ENCODE data around the gene CYP27B1.

Gene CYP27B1

DNA sequence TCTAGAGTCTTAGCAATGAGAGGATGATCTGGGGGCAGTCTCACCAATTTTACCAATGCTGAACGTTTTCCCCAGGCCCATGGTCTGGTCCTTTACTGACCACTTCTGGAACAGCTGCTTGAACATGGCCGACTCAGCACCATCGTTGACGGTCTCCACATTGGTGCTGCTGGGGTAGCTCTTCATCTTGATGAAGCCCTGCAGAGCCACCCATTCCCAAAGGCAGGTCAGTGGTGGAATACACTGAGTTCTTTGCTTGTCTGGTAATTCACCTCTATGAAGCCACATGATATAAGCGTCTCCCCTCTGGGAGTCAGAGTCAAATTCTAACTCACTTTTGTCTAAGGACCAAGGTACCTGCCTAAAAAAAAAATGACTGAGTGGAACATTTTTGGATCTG lies 41.5 kb upstream of the CYP27B1 start:
- no peak overlapping the region for H2AFZ ChIP-seq (ENCODE audit: low read length, unreplicated experiment)
- no peaks in the 10 kb centered on the region for H3K27me3 ChIP-seq (ENCODE audit: insufficient read depth, low read length)
- no peaks in the 10 kb centered on the region; the same call in 1 of the 2 replicates for H3K36me3 ChIP-seq (ENCODE audit: insufficient read depth, low read length)
- H3K27ac ChIP-seq (ENCODE audit: low read depth, low read length): no peak overlapping the region
- H3K4me3 ChIP-seq (ENCODE audit: low read depth, low read length): no peak overlapping the region
- H3K4me1 ChIP-seq (ENCODE audit: control insufficient read depth, insufficient read depth, low read length, unreplicated experiment): peaks cover 3% of the 10 kb centered on the region
- H3K79me2 ChIP-seq (ENCODE audit: control insufficient read depth, insufficient read depth, low read length, unreplicated experiment): no peaks in the 10 kb centered on the region

DNA sequence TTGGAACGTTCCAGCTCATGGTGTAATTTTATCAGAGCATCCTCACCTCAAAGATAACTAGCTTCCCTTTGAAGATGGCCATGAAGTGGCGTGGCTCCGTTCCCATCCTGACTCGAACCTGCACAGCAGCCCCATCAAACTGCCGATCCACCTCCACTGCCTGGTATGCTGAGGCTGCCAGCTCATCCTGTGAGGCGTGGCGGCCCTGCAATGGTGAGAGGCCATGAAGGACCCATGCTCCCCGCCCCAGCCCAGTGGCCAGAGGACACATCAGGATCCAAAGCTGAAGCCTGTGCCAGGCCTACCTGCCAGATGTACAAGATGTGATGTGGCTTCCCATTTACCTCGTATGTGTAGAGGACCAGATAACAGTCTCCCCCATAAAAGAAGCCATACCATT lies 40.4 kb upstream of the CYP27B1 start:
- no peak overlapping the region for H3K4me3 ChIP-seq (ENCODE audit: low read depth, low read length)
- no peak overlapping the region for H2AFZ ChIP-seq (ENCODE audit: low read length, unreplicated experiment)
- no peak overlapping the region for H3K27ac ChIP-seq (ENCODE audit: low read depth, low read length)
- H3K4me1 ChIP-seq (ENCODE audit: control insufficient read depth, insufficient read depth, low read length, unreplicated experiment): peaks cover 3% of the 10 kb centered on the region
- no peaks in the 10 kb centered on the region; the same call in 1 of the 2 replicates for H3K36me3 ChIP-seq (ENCODE audit: insufficient read depth, low read length)
- H3K27me3 ChIP-seq (ENCODE audit: insufficient read depth, low read length): no peaks in the 10 kb centered on the region
- H3K79me2 ChIP-seq (ENCODE audit: control insufficient read depth, insufficient read depth, low read length, unreplicated experiment): no peaks in the 10 kb centered on the region

DNA sequence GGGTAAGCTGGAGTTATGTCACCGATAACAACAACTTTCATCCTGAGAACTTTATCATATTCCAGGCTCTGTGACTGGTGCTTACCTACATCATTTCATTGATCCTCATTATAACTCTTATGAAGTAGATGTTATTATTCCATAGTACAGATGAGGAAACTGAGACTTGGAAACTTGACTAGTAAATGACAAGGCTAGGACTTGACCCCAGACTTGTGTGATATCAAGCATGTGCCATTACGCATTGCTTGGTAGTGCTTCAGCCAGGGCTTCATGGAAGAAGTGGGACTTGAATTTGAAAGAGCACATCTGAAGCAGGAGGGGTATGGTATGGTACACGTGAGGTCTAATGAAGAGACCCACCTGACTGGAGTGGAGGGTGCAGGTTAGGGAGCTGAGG lies 39.8 kb upstream of the CYP27B1 start:
- peaks cover 3% of the 10 kb centered on the region for H3K4me1 ChIP-seq (ENCODE audit: control insufficient read depth, insufficient read depth, low read length, unreplicated experiment)
- no peaks in the 10 kb centered on the region for H3K27me3 ChIP-seq (ENCODE audit: insufficient read depth, low read length)
- no peak overlapping the region for H3K4me3 ChIP-seq (ENCODE audit: low read depth, low read length)
- H3K36me3 ChIP-seq (ENCODE audit: insufficient read depth, low read length): no peaks in the 10 kb centered on the region; the same call in 1 of the 2 replicates
- no peaks in the 10 kb centered on the region for H3K79me2 ChIP-seq (ENCODE audit: control insufficient read depth, insufficient read depth, low read length, unreplicated experiment)
- no peak overlapping the region for H2AFZ ChIP-seq (ENCODE audit: low read length, unreplicated experiment)
- no peak overlapping the region for H3K27ac ChIP-seq (ENCODE audit: low read depth, low read length)

DNA sequence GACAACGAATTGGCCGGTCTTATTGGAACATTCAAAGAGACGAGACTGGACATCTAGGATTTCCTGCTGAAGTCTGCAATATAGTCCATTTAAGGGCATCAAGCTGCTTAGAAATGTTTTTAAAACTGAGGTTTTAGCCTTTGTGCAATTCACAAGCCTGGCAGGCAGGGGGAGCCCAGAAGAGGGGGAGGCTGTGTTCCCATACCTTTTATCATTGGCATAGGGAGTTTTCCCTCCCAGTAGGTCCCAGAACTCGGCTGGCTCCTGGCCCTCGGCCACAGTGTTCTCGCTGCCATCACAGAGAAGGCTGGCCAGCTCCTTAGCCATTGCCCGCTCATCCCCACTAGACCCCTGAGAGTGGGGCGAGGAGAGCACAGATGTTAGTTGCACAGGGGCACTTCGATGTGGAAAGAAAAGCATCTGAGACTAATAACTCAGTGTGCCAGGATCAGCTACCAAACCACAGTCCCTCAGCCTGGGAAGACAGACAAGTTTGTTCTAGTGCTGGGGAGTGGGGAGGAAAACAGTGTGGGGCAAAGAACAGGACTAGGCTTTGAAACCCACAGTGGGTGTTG lies 36.5 kb upstream of the CYP27B1 start:
- Histone ChIP-seq H3K79me2 (ENCODE audit: control insufficient read depth, insufficient read depth, low read length, unreplicated experiment) (no peaks in the 10 kb centered on the region), H3K4me1 (ENCODE audit: control insufficient read depth, insufficient read depth, low read length, unreplicated experiment) (peaks cover 3% of the 10 kb centered on the region), H3K27ac (ENCODE audit: low read depth, low read length) (no peak overlapping the region), H3K4me3 (ENCODE audit: low read depth, low read length) (no peak overlapping the region), H2AFZ (ENCODE audit: low read length, unreplicated experiment) (no peak overlapping the region), H3K27me3 (ENCODE audit: insufficient read depth, low read length) (no peaks in the 10 kb centered on the region), H3K36me3 (ENCODE audit: insufficient read depth, low read length) (0 out of 2 replicates have a peak, but pooled peaks cover 5% of the 10 kb centered on the region)

DNA sequence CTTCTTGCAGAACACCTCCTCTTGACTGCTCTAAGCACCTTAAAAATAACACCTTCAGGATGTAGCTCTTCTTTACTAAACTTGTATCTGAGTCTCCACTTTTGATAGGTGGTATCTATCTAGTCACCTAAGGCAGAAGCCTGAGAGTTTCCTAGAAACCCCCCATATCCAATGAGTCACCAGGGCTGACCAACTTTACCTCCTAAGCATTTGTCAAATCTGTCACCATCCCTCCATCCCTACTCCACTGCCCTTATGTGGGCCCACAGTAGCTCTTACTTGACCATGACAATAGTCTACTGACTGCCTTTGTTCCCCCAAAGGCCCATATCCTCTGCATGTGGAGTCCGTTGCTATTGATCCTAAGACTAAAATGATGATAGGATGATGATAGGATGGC lies 35.7 kb upstream of the CYP27B1 start:
- Histone ChIP-seq H3K27me3 (ENCODE audit: insufficient read depth, low read length) (no peaks in the 10 kb centered on the region), H3K4me3 (ENCODE audit: low read depth, low read length) (no peak overlapping the region), H3K79me2 (ENCODE audit: control insufficient read depth, insufficient read depth, low read length, unreplicated experiment) (no peaks in the 10 kb centered on the region), H2AFZ (ENCODE audit: low read length, unreplicated experiment) (no peak overlapping the region), H3K27ac (ENCODE audit: low read depth, low read length) (no peak overlapping the region), H3K36me3 (ENCODE audit: insufficient read depth, low read length) (0 out of 2 replicates have a peak, but pooled peaks cover 6% of the 10 kb centered on the region), H3K4me1 (ENCODE audit: control insufficient read depth, insufficient read depth, low read length, unreplicated experiment) (peaks cover 3% of the 10 kb centered on the region)

DNA sequence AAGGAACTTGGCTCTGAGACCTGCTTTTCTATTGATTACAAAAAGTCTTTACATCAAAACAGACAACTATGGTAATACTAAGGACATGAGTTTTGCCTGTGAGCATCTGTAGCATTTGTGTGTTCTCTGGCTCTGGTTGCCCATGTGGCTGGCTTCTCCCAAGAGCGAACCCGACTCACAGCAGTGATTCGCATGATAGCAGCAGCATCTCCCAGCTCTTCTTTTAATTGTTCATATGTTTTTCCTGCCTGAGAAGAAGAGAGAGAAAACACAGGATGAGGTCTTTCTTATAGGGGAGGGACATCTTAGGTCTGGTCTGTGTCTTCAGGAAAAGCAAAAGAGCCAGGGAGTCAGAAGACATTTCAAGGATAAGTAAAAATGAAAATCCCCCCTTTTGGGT lies 34.1 kb upstream of the CYP27B1 start:
- Histone ChIP-seq H3K36me3 (ENCODE audit: insufficient read depth, low read length) (peaks cover 16% of the 10 kb centered on the region; the same call in 1 of the 2 replicates), H3K27ac (ENCODE audit: low read depth, low read length) (no peak overlapping the region), H3K79me2 (ENCODE audit: control insufficient read depth, insufficient read depth, low read length, unreplicated experiment) (no peaks in the 10 kb centered on the region), H3K4me3 (ENCODE audit: low read depth, low read length) (no peak overlapping the region), H3K27me3 (ENCODE audit: insufficient read depth, low read length) (no peaks in the 10 kb centered on the region), H2AFZ (ENCODE audit: low read length, unreplicated experiment) (no peak overlapping the region), H3K4me1 (ENCODE audit: control insufficient read depth, insufficient read depth, low read length, unreplicated experiment) (peaks cover 3% of the 10 kb centered on the region)

DNA sequence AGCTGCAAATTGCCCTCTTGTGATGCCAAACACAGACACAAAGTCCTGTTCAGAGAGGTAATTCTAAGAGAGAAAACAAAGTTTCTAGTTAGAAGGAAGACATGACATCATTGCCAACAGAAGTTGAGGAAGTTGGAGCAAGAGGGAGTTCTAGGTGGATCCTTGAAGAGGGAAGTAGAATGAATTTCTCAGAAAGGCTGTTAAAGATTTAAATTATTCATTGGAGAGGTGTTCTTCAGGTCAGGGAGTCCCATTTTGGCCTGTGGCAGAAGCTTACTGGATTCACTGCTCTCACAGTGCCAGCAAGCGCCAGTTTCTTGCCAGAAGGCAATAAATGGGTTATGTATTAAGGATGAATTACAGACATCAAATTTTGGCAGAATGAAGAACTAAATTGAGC lies 31.1 kb upstream of the CYP27B1 start:
- Histone ChIP-seq H2AFZ (ENCODE audit: low read length, unreplicated experiment) (no peak overlapping the region), H3K36me3 (ENCODE audit: insufficient read depth, low read length) (peaks cover 19% of the 10 kb centered on the region; the same call in 1 of the 2 replicates), H3K79me2 (ENCODE audit: control insufficient read depth, insufficient read depth, low read length, unreplicated experiment) (peaks cover 4% of the 10 kb centered on the region), H3K4me1 (ENCODE audit: control insufficient read depth, insufficient read depth, low read length, unreplicated experiment) (peaks cover 18% of the 10 kb centered on the region), H3K4me3 (ENCODE audit: low read depth, low read length) (no peak overlapping the region), H3K27ac (ENCODE audit: low read depth, low read length) (no peak overlapping the region), H3K27me3 (ENCODE audit: insufficient read depth, low read length) (no peaks in the 10 kb centered on the region)

DNA sequence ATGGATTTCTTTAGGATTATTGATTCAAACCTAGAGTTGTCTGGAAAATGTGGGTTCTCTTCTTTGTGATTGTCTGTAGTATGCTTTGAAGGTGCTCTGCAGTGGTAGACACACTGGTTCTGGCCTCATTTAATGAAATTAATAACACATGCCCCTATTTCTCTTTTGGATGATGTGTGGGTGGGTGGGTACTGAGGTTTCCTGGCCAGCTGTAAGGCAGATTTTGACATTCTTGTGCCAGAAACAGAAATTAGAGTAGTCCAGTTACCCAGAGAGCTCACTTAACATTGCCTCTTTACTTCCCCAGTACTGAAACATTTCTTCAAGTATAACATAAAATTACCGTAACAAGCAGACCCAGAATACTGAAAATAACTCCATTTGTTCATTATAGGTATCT lies 30.1 kb upstream of the CYP27B1 start:
- Histone ChIP-seq H3K4me1 (ENCODE audit: control insufficient read depth, insufficient read depth, low read length, unreplicated experiment) (peaks cover 18% of the 10 kb centered on the region), H3K4me3 (ENCODE audit: low read depth, low read length) (no peak overlapping the region), H3K27ac (ENCODE audit: low read depth, low read length) (no peak overlapping the region), H2AFZ (ENCODE audit: low read length, unreplicated experiment) (no peak overlapping the region), H3K36me3 (ENCODE audit: insufficient read depth, low read length) (peaks cover 25% of the 10 kb centered on the region; the same call in 1 of the 2 replicates), H3K27me3 (ENCODE audit: insufficient read depth, low read length) (no peaks in the 10 kb centered on the region), H3K79me2 (ENCODE audit: control insufficient read depth, insufficient read depth, low read length, unreplicated experiment) (peaks cover 4% of the 10 kb centered on the region)

DNA sequence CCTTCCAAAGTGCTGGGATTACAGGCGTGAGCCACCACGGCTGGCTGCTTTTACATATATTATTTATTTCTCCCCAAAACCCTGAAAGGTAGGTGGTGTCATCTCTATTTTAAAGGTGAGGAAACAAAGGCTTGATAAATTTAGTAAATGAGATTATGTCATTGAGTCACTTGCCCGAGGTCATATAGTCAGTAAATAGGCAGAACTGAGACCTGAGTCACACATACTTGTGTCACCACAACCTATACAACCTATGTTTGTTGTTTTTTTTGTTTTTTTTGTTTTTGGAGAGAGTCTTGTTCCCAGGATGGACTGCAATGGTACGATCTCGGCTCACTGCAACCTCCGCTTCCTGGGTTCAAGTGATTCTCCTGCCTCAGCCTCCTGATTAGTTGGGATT lies 28.5 kb upstream of the CYP27B1 start:
- H3K27ac ChIP-seq (ENCODE audit: low read depth, low read length): peak overlapping the region; percentile 49

DNA sequence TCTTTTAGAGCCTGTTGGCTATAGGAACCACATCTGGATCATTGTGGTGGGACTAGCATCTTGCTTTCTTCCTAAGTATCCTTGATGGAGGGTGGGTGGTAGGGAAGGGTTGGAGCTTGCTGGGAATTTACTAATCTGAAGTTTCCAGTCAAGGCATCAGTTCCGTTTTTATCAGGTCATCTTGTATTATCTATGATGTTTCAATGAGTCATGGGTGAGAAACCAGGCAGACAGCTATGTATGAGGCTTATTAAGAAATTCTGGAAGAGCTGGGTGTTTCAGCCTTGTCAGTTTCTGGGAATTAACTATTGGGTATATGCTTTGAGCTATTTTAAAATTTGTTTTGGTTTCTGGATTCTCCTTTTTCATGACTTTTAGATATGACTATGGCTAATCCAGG lies 27.0 kb upstream of the CYP27B1 start:
- peaks cover 20% of the 10 kb centered on the region; the same call in 1 of the 2 replicates for H3K36me3 ChIP-seq (ENCODE audit: insufficient read depth, low read length)
- peaks cover 4% of the 10 kb centered on the region for H3K79me2 ChIP-seq (ENCODE audit: control insufficient read depth, insufficient read depth, low read length, unreplicated experiment)
- H3K4me3 ChIP-seq (ENCODE audit: low read depth, low read length): peak overlapping the region; percentile 59
- peak overlapping the region; percentile 40 for H2AFZ ChIP-seq (ENCODE audit: low read length, unreplicated experiment)
- H3K27me3 ChIP-seq (ENCODE audit: insufficient read depth, low read length): no peaks in the 10 kb centered on the region
- H3K27ac ChIP-seq (ENCODE audit: low read depth, low read length): peak overlapping the region; percentile 98
- peaks cover 18% of the 10 kb centered on the region for H3K4me1 ChIP-seq (ENCODE audit: control insufficient read depth, insufficient read depth, low read length, unreplicated experiment)

More for the DNA sequence above, 28.5 kb upstream of the CYP27B1 start:
- Histone ChIP-seq H3K4me1 (ENCODE audit: control insufficient read depth, insufficient read depth, low read length, unreplicated experiment) (peaks cover 18% of the 10 kb centered on the region), H3K4me3 (ENCODE audit: low read depth, low read length) (no peak overlapping the region), H3K27me3 (ENCODE audit: insufficient read depth, low read length) (no peaks in the 10 kb centered on the region), H3K36me3 (ENCODE audit: insufficient read depth, low read length) (peaks cover 25% of the 10 kb centered on the region; the same call in 1 of the 2 replicates), H3K79me2 (ENCODE audit: control insufficient read depth, insufficient read depth, low read length, unreplicated experiment) (peaks cover 4% of the 10 kb centered on the region), H2AFZ (ENCODE audit: low read length, unreplicated experiment) (no peak overlapping the region)

DNA sequence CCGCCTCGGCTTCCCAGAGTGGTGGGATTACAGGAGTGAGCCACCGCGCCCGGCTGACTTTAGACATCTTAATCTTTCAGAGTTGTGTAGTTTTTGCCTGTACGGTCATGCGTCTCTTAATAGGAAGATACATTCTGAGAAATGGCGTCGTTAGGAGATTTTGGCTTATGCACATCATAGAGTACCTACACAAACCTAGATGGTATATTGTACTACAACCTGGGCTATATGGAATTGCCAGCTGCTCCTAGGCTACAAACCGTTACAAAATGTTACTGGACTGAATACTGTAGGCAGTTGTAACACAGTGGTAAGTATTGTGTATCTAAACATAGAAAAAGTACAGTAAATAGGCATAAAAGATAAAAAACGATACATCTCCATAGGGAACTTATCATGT lies 17.0 kb upstream of the CYP27B1 start:
- H3K27ac ChIP-seq (ENCODE audit: low read depth, low read length): no peak overlapping the region
- peaks cover 17% of the 10 kb centered on the region for H3K79me2 ChIP-seq (ENCODE audit: control insufficient read depth, insufficient read depth, low read length, unreplicated experiment)
- H2AFZ ChIP-seq (ENCODE audit: low read length, unreplicated experiment): no peak overlapping the region
- H3K27me3 ChIP-seq (ENCODE audit: insufficient read depth, low read length): no peaks in the 10 kb centered on the region
- peaks cover 10% of the 10 kb centered on the region for H3K4me1 ChIP-seq (ENCODE audit: control insufficient read depth, insufficient read depth, low read length, unreplicated experiment)
- H3K4me3 ChIP-seq (ENCODE audit: low read depth, low read length): peak overlapping the region; percentile 56; the same call in 1 of the 2 replicates
- peaks cover 22% of the 10 kb centered on the region for H3K36me3 ChIP-seq (ENCODE audit: insufficient read depth, low read length)
